Left kidney (tissue), 8 donors: ENCODE measurements around the gene ZNF273. TPM values are rescaled to one million over a fixed set of nuclear protein-coding genes. Genes with fewer than 3 reads are reported as not detected.
A peak's percentile ranks its signal among the peaks of the same experiment; 100 is the strongest.
"Not testable (repeated sequence)": the region's sequence is repeated elsewhere in the genome, so short reads cannot be mapped to it uniquely, and the experiment has no call there.

ENCODE experiments used
- DNase-seq: peaks from one replicate; pipeline ENCODE4 v3.0.0-alpha.2; 2013
- long read RNA-seq, 8 donors: transcript quantifications; one replicate each; lab custom pipeline, GENCODE V29; 2026
- polyA plus RNA-seq: library from polyadenylated mRNA; unstranded; fragments of 120-200 nt; gene quantifications from one replicate; pipeline ENCODE4 v1.2.1, GENCODE V29; 2013; ENCODE audit not compliant: insufficient read length

ZNF273 gene
- polyA plus RNA-seq, result 13.8 TPM
- long read RNA-seq, donor 1, partial matches to known transcripts, result 10 of 19 reads
- long read RNA-seq, donor 1, other reads (novel, unspliced or antisense), result 5 of 19 reads
- long read RNA-seq, donor 2, partial matches to known transcripts, result 0 of 4 reads
- long read RNA-seq, donor 2, other reads (novel, unspliced or antisense), result 0 of 4 reads
- long read RNA-seq, donor 3, partial matches to known transcripts, result 0 of 1 reads
- long read RNA-seq, donor 3, other reads (novel, unspliced or antisense), result 0 of 1 reads
- long read RNA-seq, donor 4, result 0 reads
- long read RNA-seq, donor 5, partial matches to known transcripts, result 17 of 21 reads
- long read RNA-seq, donor 5, other reads (novel, unspliced or antisense), result 0 of 21 reads
- long read RNA-seq, donor 6, partial matches to known transcripts, result 0 of 4 reads
- long read RNA-seq, donor 6, other reads (novel, unspliced or antisense), result 0 of 4 reads
- long read RNA-seq, donor 7, partial matches to known transcripts, result 70 of 87 reads
- long read RNA-seq, donor 7, other reads (novel, unspliced or antisense), result 15 of 87 reads
- long read RNA-seq, donor 8, partial matches to known transcripts, result 10 of 10 reads
- long read RNA-seq, donor 8, other reads (novel, unspliced or antisense), result 0 of 10 reads

- peak; percentile 90 for DNase-seq
Observed at GRCh38 chr7:64902806-64903721, at the start of gene ZNF273. TSS of gene ZNF273 (plus strand) at chr7:64903273. CDS start at chr7:64903318, 45 bp downstream.

GRCh38 chr7:64853679-64854078 lies 49.4 kb upstream of the ZNF273 start:
- no peak for DNase-seq

GRCh38 chr7:64854969-64855368 lies 48.1 kb upstream of the ZNF273 start:
- DNase-seq, result no peak

- DNase-seq, result no peak
Observed at GRCh38 chr7:64863021-64863420, 40.1 kb upstream of the ZNF273 start.

GRCh38 chr7:64863530-64863929 lies 39.5 kb upstream of the ZNF273 start:
- not testable (repeated sequence) for DNase-seq

GRCh38 chr7:64863969-64864368 lies 39.1 kb upstream of the ZNF273 start:
- no peak for DNase-seq

- no peak for DNase-seq
Observed at GRCh38 chr7:64867863-64868440, 35.1 kb upstream of the ZNF273 start.

GRCh38 chr7:64868499-64868898 lies 34.6 kb upstream of the ZNF273 start:
- DNase-seq, result no peak

- DNase-seq, result no peak
Observed at GRCh38 chr7:64869121-64869725, 33.9 kb upstream of the ZNF273 start.

- no peak for DNase-seq
Observed at GRCh38 chr7:64869912-64870562, 33.0 kb upstream of the ZNF273 start.

GRCh38 chr7:64870656-64871055 lies 32.4 kb upstream of the ZNF273 start:
- DNase-seq, result no peak

GRCh38 chr7:64871761-64872160 lies 31.3 kb upstream of the ZNF273 start:
- no peak for DNase-seq

GRCh38 chr7:64872351-64873154 lies 30.5 kb upstream of the ZNF273 start:
- no peak for DNase-seq

- DNase-seq, result no peak
Observed at GRCh38 chr7:64873155-64873500, 29.9 kb upstream of the ZNF273 start.

- no peak for DNase-seq
Observed at GRCh38 chr7:64873517-64873916, 29.6 kb upstream of the ZNF273 start.

- DNase-seq, result no peak
Observed at GRCh38 chr7:64874114-64874513, 29.0 kb upstream of the ZNF273 start.

GRCh38 chr7:64874562-64875250 lies 28.4 kb upstream of the ZNF273 start:
- DNase-seq, result no peak

GRCh38 chr7:64875258-64875657 lies 27.8 kb upstream of the ZNF273 start:
- no peak for DNase-seq

GRCh38 chr7:64875658-64876406 lies 27.2 kb upstream of the ZNF273 start:
- no peak for DNase-seq
